GM15510 (cell line): ENCODE results near the gene ITIH4.

ENCODE experiments used
- POLR2A ChIP-seq: IDR thresholded peaks from 3 replicates; pipeline ENCODE4 v1.6.1; 2011; ENCODE audit warnings: borderline replicate concordance; ENCODE audit not compliant: insufficient read length; ENCODE audit errors: extremely low read depth

ITIH4 gene

GRCh38 chr3:52798376-52798977 is 32.0 kb downstream of the ITIH4 start:
- TF ChIP-seq POLR2A = no peak

- TF ChIP-seq POLR2A = no peak
Measured at GRCh38 chr3:52796411-52796810, 34.1 kb downstream of the ITIH4 start.

GRCh38 chr3:52795298-52795900 is 35.1 kb downstream of the ITIH4 start:
- TF ChIP-seq POLR2A = no peak

GRCh38 chr3:52794612-52795099 is 35.8 kb downstream of the ITIH4 start, which contains the start of gene ITIH3:
TSS of gene ITIH3 (plus strand) at chr3:52794796. CDS start at chr3:52794804, 8 bp downstream.
- TF ChIP-seq POLR2A = no peak

- no peak for TF ChIP-seq POLR2A
Measured at GRCh38 chr3:52793702-52794611, 36.5 kb downstream of the ITIH4 start.

- no peak for TF ChIP-seq POLR2A
Measured at GRCh38 chr3:52792961-52793695, 37.3 kb downstream of the ITIH4 start.

GRCh38 chr3:52792413-52792812 is 38.1 kb downstream of the ITIH4 start:
- TF ChIP-seq POLR2A = no peak

- TF ChIP-seq POLR2A = no peak
Measured at GRCh38 chr3:52791928-52792327, 38.5 kb downstream of the ITIH4 start.

GRCh38 chr3:52791366-52791765 is 39.1 kb downstream of the ITIH4 start:
- TF ChIP-seq POLR2A = no peak

- no peak for TF ChIP-seq POLR2A
Measured at GRCh38 chr3:52790741-52791140, 39.7 kb downstream of the ITIH4 start.

GRCh38 chr3:52790337-52790736 is 40.1 kb downstream of the ITIH4 start:
- TF ChIP-seq POLR2A = no peak

- TF ChIP-seq POLR2A = no peak
Measured at GRCh38 chr3:52789746-52790040, 40.8 kb downstream of the ITIH4 start.

GRCh38 chr3:52788890-52789745 is 41.4 kb downstream of the ITIH4 start:
- no peak for TF ChIP-seq POLR2A
